Forelimb muscle (tissue), 1 donor: ENCODE data around the gene CCNB2. TPM values are rescaled to one million over a fixed set of nuclear protein-coding genes. Genes with fewer than 3 reads are reported as not detected.

Experiments used
- DNase-seq: peaks from one replicate; pipeline ENCODE4 v3.0.0-alpha.2; 2013; ENCODE audit warnings: low read depth
- polyA plus RNA-seq: library from polyadenylated mRNA; unstranded; fragments of 120-200 nt; gene quantifications from one replicate; pipeline ENCODE4 v1.2.1, GENCODE V29; 2013; ENCODE audit not compliant: insufficient read length

The CCNB2 gene
- polyA plus RNA-seq, 1 donor: 14.1 TPM

- DNase-seq: no peak
Observed at GRCh38 chr15:59166601-59167265, 61.8 kb downstream of the CCNB2 start.

- DNase-seq: no peak
Observed at GRCh38 chr15:59168536-59168935, 63.6 kb downstream of the CCNB2 start.

GRCh38 chr15:59169251-59169708 is 64.3 kb downstream of the CCNB2 start:
- DNase-seq: no peak

GRCh38 chr15:59170295-59171066 is 65.5 kb downstream of the CCNB2 start:
- no peak for DNase-seq

GRCh38 chr15:59171067-59171397 is 66.1 kb downstream of the CCNB2 start:
- DNase-seq: no peak

GRCh38 chr15:59172289-59172901 is 67.4 kb downstream of the CCNB2 start:
- DNase-seq: no peak

GRCh38 chr15:59173194-59173593 is 68.2 kb downstream of the CCNB2 start:
- no peak for DNase-seq

GRCh38 chr15:59174151-59174834 is 69.3 kb downstream of the CCNB2 start:
- DNase-seq: no peak

Other genes with a start within 250 kb of the CCNB2 start
- gene SLTM, start 171.5 kb upstream of the CCNB2 start, polyA plus RNA-seq: 63.5 TPM
- gene RNF111, start 117.5 kb upstream of the CCNB2 start, polyA plus RNA-seq: 24.1 TPM
- 0.14 TPM for gene LDHAL6B, start 101.7 kb downstream of the CCNB2 start, polyA plus RNA-seq